ENCODE data around the gene LRRK1.
A peak's percentile ranks its signal among the peaks of the same experiment; 100 is the strongest.

Gene LRRK1

DNA sequence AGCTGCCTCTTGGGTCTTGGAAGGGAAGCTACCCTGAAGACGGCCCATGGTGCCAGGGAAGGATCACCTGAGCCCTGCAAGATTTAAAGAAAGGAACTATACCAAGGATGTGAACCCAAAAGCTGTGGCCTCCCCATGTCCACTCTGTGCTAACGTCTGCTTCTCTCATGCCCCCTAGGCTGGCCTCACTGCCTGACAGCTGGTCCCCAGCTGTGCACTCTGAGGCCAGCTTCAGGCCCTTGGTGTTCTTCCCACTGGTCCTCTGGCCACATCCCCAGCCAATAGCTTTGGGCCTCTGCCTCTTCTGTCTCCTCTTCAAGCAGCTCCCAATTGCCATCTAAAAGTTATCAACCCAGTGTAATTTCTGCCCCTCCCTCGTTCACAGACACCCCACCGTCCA lies 5.2 kb upstream of the LRRK1 start:
- no peak for TF ChIP-seq CTCF (IDR thresholded peaks at IDR 0.05; ENCODE audit: insufficient read depth, low read length, missing control alignments)
- no peak for DNase-seq (ENCODE audit: low read depth, low spot score)
- ChIA-PET POLR2A (no interaction called here), CTCF (interaction anchor here (0.8 to 17.0 kb wide), 4 partner anchors 12 to 102 kb away, joined by 3 to 757 read pairs (median 23); no protein-coding TSS in a partner anchor)
- H3K4me3 ChIP-seq (ENCODE audit: low read depth, low read length) = no peak overlapping the region

- ChIA-PET CTCF (interaction anchor here (0.7 to 17.0 kb wide), 5 partner anchors 8 to 424 kb away, joined by 3 to 757 read pairs (median 43); no protein-coding TSS in a partner anchor), POLR2A (no interaction called here)
- H3K4me3 ChIP-seq (ENCODE audit: low read depth, low read length) = no peak overlapping the region
- peak; percentile 16 for TF ChIP-seq CTCF (IDR thresholded peaks at IDR 0.05; ENCODE audit: insufficient read depth, low read length, missing control alignments)
- DNase-seq (ENCODE audit: low read depth, low spot score) = no peak
These were observed 4.3 kb upstream of the LRRK1 start for GRCh38 chr15:100914876-100915275.

DNA sequence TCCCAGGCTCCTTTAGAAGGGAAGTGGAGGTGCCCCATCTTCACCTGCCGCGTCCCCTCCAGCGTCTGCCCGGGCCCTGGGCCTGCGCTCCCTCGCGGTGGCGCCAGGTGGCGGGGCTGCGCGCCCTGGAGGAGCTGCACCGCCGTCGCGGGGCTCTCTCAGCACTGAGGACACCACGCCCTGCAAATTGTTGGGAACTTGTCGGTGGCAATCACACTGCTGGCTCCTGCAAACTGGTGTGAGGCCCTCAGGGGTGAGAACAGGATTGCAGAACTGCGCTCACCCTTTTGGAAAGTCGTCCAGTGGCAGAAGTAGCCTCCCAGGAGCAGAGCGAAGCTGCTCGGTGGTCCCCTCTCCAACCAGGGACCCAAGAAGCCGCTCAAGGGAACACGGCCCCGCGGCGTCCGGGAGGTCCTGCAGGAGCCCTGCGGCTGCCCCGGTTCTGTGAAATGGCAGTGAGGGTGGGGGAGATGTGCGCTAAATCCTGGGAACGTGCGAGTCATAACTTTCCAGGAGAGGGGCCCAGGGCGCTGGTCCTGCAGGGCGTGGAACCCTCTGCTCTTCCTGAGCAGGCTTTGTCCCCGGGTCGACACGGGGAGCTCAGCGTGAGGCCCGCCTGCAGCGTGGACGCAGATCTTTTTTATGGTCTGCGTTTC lies 995 bp upstream of the LRRK1 start:
- peak; percentile 96 for TF ChIP-seq CTCF (IDR thresholded peaks at IDR 0.05; ENCODE audit: insufficient read depth, low read length, missing control alignments)
- CTCF ChIA-PET = interaction anchor here (0.6 to 17.0 kb wide), 65 partner anchors 11 to 349 kb away, joined by 3 to 757 read pairs (median 5); partner anchors contain the start of gene ALDH1A3
- no peak for DNase-seq (ENCODE audit: low read depth, low spot score)
- H3K4me3 ChIP-seq (ENCODE audit: low read depth, low read length) = peak overlapping the region; percentile 69
- POLR2A ChIA-PET = interaction anchor here (1.1 to 2.6 kb wide), 3 partner anchors 82 to 281 kb away, joined by 3 to 16 read pairs (median 5); no protein-coding TSS in a partner anchor

- H3K4me3 ChIP-seq (ENCODE audit: low read depth, low read length) = peak overlapping the region; percentile 69
- no peak for TF ChIP-seq CTCF (IDR thresholded peaks at IDR 0.05; ENCODE audit: insufficient read depth, low read length, missing control alignments)
- no peak for DNase-seq (ENCODE audit: low read depth, low spot score)
- ChIA-PET POLR2A (interaction anchor here (0.9 to 2.6 kb wide), 4 partner anchors 81 to 283 kb away, joined by 3 to 16 read pairs (median 4); no protein-coding TSS in a partner anchor), CTCF (interaction anchor here (0.8 to 17.0 kb wide), 15 partner anchors 10 to 293 kb away, joined by 3 to 757 read pairs (median 8); no protein-coding TSS in a partner anchor)
These were observed 586 bp downstream of the LRRK1 start for GRCh38 chr15:100919481-100920405.

DNA sequence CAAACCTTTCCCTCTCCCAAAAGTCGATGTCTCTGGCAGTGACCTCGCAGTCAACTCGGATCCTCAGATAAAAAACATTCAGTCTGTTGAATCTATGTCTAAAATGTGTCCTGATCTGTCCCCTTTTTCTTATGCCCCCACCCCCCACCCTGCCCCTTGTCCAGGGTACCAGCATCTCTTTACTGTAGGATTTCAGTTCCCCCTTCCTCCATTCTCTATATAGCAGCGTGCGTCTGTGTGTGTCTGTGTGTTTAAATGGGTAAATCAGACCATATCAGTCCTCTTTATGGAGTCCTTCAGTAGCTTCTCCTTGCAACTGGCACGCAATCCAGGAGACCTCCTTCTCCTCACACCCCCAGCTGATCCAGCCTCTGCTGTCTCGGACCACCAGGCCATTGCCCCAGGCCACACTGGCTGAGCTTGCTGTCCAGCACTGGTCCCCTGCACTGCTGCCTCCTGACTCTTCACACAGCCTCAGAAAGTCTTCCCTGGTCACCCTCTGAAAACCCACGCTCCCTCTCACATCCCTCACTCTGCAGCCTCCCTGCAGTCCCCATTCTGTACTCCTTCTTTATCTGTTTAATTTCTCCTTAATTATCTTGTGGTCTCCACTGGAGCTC lies 1.5 kb downstream of the LRRK1 start:
- TF ChIP-seq CTCF (IDR thresholded peaks at IDR 0.05; ENCODE audit: insufficient read depth, low read length, missing control alignments) = no peak
- no peak for DNase-seq (ENCODE audit: low read depth, low spot score)
- no peak overlapping the region; the same call in 1 of the 2 replicates for H3K4me3 ChIP-seq (ENCODE audit: low read depth, low read length)
- ChIA-PET POLR2A (interaction anchor here (0.9 to 2.0 kb wide), 2 partner anchors 80 to 86 kb away, joined by 3 to 5 read pairs; no protein-coding TSS in a partner anchor), CTCF (interaction anchor here (0.7 to 17.0 kb wide), 8 partner anchors 9 to 85 kb away, joined by 3 to 757 read pairs (median 4); no protein-coding TSS in a partner anchor)

Measured in AG04449 (cell line).